Chondrocyte (in vitro differentiated cells): Measurements from ENCODE around the gene ANXA6. TPM values are rescaled to one million over a fixed set of nuclear protein-coding genes. Genes with fewer than 3 reads are reported as not detected.

Experiments
- DNase-seq: peaks from one replicate; pipeline ENCODE4 v3.0.0; 2021; ENCODE audit warnings: mixed read lengths, low spot score
- H3K27ac Mint-ChIP-seq: one replicate; pipeline ENCODE4 v1.8.0; 2021; ENCODE audit warnings: mild to moderate bottlenecking, moderate library complexity, mixed read lengths; ENCODE audit not compliant: unreplicated experiment
- H3K27me3 Mint-ChIP-seq: 2 replicates; pipeline ENCODE4 v1.8.0; 2021; ENCODE audit warnings: low read depth, mixed read lengths
- H3K36me3 Mint-ChIP-seq: 2 replicates; pipeline ENCODE4 v1.8.0; 2021; ENCODE audit warnings: low read depth, mixed read lengths
- H3K4me1 Mint-ChIP-seq: 2 replicates; pipeline ENCODE4 v1.8.0; 2021; ENCODE audit warnings: low read depth, mild to moderate bottlenecking, mixed read lengths
- H3K4me3 Mint-ChIP-seq: one replicate; pipeline ENCODE4 v1.8.0; 2021; ENCODE audit warnings: mild to moderate bottlenecking, moderate library complexity, mixed read lengths; ENCODE audit not compliant: unreplicated experiment
- H3K9me3 Mint-ChIP-seq: 2 replicates; pipeline ENCODE4 v1.8.0; 2021; ENCODE audit warnings: low read depth, mixed read lengths
- CTCF ChIP-seq: fragments of 200-600 bp; sonication (generic); IDR thresholded peaks from 2 replicates; pipeline ENCODE4 v1.5.0; 2021; ENCODE audit warnings: antibody characterized with exemption, mild to moderate bottlenecking, moderate library complexity
- total RNA-seq: library from RNA; stranded (reverse); gene quantifications from 3 replicates; pipeline ENCODE4 v1.2.1, GENCODE V29; 2021

Gene ANXA6
- total RNA-seq, 1 donor from 2014 or later = 450 TPM

- TF ChIP-seq CTCF = no peak
These were observed 51.1 kb downstream of the ANXA6 start for GRCh38 chr5:151106509-151106908.

GRCh38 chr5:151106043-151106442 is 51.5 kb downstream of the ANXA6 start:
- H3K4me3 Mint-ChIP-seq = no peak overlapping the region
- no peak for TF ChIP-seq CTCF
- H3K9me3 Mint-ChIP-seq = no peaks in the 10 kb centered on the region
- DNase-seq = no peak
- peaks cover 55% of the 10 kb centered on the region for H3K36me3 Mint-ChIP-seq
- H3K27ac Mint-ChIP-seq = no peak overlapping the region
- H3K27me3 Mint-ChIP-seq = no peaks in the 10 kb centered on the region
- H3K4me1 Mint-ChIP-seq = peaks cover 31% of the 10 kb centered on the region

More at GRCh38 chr5:151106509-151106908, 51.1 kb downstream of the ANXA6 start:
- no peaks in the 10 kb centered on the region for H3K9me3 Mint-ChIP-seq
- no peak overlapping the region for H3K4me3 Mint-ChIP-seq
- peaks cover 31% of the 10 kb centered on the region for H3K4me1 Mint-ChIP-seq
- peaks cover 54% of the 10 kb centered on the region for H3K36me3 Mint-ChIP-seq
- DNase-seq = no peak
- no peak overlapping the region for H3K27ac Mint-ChIP-seq
- H3K27me3 Mint-ChIP-seq = no peaks in the 10 kb centered on the region

- TF ChIP-seq CTCF = no peak
- Mint-ChIP-seq H3K27ac (no peak overlapping the region), H3K9me3 (no peaks in the 10 kb centered on the region), H3K4me3 (no peak overlapping the region), H3K36me3 (peaks cover 59% of the 10 kb centered on the region), H3K27me3 (no peaks in the 10 kb centered on the region), H3K4me1 (peaks cover 26% of the 10 kb centered on the region)
- no peak for DNase-seq
These were observed 52.0 kb downstream of the ANXA6 start for GRCh38 chr5:151105561-151105960.

GRCh38 chr5:151104795-151105194 is 52.8 kb downstream of the ANXA6 start:
- H3K27me3 Mint-ChIP-seq = no peaks in the 10 kb centered on the region
- H3K4me1 Mint-ChIP-seq = peaks cover 25% of the 10 kb centered on the region
- no peak overlapping the region for H3K27ac Mint-ChIP-seq
- peaks cover 59% of the 10 kb centered on the region for H3K36me3 Mint-ChIP-seq
- no peak overlapping the region for H3K4me3 Mint-ChIP-seq
- H3K9me3 Mint-ChIP-seq = no peaks in the 10 kb centered on the region
- no peak for DNase-seq
- no peak for TF ChIP-seq CTCF

- DNase-seq = no peak
- Mint-ChIP-seq H3K27me3 (no peaks in the 10 kb centered on the region), H3K27ac (no peak overlapping the region), H3K4me3 (no peak overlapping the region), H3K36me3 (peaks cover 38% of the 10 kb centered on the region), H3K9me3 (no peaks in the 10 kb centered on the region), H3K4me1 (peaks cover 10% of the 10 kb centered on the region)
- no peak for TF ChIP-seq CTCF
These were observed 55.8 kb downstream of the ANXA6 start for GRCh38 chr5:151101746-151102145.
